Measurements from ENCODE around the gene SPOCD1.
A peak's percentile ranks its signal among the peaks of the same experiment; 100 is the strongest.

SPOCD1 gene

DNA sequence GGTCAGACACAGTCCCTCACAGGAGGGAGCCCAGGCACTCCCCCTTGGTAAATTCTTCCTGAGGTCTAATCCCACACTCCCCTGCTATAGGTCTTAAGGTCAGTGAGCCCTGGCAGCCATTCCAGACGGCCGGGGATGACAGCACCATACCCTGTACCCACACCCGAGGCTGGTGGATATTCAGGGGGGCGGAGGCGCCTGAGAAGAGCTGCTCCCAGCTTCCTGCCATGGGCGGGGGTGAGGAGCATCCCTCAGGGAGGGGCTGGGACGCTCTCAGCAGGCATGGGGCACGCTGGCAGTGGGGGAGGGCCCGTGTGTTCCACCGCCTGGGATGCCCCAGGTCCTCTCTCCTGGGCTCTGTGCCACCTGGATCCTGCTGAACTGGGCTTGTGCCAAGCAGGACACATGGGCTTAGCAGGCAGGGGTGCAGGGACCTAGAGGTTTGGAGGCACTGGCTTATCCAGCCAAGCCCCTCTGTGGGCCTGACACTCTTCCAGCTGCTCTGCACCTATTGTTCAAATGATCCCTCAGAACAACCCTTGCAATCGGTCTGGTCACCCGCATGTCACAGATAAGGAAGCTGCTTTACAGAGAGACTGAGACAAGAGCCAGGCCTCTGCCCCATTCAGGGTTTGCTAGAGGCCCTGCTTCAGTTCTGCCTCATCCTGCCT is 46.0 kb downstream of the SPOCD1 start:
- no peak for DNase-seq

DNA sequence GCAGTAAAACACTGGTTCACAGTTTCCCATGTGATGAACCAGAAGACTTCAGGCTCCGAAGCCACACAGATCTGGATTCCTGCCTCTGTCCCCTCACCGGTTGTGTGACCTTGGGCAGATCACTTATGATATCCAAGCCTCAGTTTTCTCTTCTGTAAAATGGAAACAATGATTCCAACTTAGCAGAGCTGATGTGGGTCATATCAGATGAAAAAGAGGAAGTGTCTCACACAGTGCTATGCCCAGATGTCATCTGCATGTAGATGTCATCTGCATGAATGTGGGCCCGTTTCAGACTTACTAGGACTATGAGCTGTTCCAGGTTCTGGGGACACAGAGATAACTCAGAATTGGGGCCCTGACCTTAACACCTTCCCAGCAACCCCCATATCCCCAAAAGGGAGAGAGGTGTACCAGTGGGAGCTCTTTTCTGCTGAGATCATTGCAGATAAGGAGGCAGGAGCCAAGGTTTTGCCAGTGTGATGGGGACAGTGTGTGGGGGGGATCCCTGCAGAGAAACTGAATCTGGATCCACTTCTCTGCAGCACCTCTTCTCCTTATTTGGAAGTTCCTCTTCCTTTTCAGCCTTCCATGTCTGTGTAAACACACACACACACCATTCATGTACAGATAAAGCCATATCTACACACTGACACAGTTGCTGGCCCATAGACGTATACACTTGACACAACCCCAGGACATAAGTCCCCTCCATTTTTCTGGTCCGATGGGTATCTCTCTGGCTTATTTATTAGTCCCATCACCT is 46.7 kb downstream of the SPOCD1 start:
- DNase-seq, result peak; percentile 57

DNA sequence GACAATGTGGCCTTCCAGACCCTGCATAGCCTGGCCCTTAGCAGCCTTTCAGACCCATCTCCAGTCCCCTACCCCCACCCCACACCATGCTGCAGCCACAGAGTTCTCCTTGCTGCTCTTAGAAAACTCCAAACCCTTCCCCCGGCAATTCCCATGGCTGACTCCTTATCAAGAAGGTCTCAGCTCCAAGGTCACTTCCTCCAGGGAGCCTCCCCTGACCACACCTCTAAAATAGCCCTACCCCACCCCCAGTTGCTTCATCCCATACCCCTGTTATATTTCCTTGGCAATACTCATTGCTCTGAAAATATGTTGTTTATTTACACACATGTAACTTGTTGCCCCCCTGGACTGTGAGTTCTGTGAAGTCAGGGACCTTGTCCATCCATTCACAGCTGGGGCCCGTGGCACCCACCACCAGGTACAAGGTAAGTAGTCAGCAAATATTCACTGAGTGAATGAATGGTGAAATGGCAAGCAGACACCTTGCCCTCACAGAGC is 47.4 kb downstream of the SPOCD1 start:
- DNase-seq, result no peak

DNA sequence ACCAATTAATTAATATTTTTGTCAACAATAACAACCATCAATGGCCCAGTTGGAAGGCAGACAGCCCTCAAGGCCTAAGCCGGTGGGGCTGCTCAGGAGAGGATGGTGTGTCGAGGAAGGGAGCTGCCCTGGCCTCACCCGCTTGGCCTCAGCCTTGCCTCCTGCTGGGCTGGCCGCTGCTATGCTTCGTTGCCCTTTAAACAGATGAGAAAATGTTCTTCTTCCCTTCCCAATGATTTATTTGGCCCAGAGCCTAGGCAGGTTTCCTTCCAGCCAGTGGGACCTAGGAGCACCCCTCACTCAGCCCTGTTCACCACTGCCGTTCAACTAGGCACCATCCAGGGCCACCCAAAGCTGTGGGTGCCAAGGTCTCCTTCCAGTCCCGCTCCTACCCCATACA is 48.6 kb downstream of the SPOCD1 start:
- no peak for DNase-seq

DNA sequence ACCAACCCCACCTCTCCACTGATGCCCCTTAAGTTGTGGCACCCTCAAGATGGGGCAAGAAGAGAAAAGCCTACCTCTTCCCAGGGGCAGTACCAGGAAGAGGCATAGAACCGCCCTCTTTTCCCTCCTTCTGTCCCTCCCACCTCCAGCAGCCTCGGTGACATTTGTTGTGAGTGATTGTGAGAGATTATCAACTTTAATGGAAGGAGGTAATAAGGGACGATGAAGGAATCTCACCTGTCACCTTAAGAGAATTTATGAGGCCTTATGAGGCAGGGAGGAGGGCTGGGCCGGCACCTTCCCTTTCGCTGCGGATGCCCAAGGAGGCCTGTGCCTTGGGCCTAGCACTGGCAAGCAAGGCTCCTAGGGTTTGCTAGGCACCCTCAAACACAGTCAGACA is 50.3 kb downstream of the SPOCD1 start:
- no peak for DNase-seq

DNA sequence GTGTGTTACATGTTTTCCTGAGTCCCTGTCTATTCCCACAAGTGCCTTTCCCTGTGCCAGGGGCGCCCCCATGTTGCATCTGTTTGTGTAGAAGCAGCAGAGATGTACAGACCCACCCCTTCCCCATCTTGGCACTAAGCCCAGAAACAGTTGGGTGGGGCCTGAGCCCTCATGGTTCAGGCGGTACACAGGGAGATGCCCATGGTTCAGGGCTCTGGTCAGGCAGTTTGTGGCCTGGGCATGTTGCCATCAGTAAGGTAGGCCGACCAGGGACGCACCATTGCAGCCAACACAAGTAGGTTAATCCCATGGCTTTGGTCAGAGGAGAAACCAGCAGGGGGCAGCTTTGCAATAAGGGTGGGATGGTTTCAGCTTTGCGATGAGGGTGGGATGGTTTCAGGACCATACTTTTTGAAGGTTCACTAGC is 50.8 kb downstream of the SPOCD1 start:
- no peak for DNase-seq

DNA sequence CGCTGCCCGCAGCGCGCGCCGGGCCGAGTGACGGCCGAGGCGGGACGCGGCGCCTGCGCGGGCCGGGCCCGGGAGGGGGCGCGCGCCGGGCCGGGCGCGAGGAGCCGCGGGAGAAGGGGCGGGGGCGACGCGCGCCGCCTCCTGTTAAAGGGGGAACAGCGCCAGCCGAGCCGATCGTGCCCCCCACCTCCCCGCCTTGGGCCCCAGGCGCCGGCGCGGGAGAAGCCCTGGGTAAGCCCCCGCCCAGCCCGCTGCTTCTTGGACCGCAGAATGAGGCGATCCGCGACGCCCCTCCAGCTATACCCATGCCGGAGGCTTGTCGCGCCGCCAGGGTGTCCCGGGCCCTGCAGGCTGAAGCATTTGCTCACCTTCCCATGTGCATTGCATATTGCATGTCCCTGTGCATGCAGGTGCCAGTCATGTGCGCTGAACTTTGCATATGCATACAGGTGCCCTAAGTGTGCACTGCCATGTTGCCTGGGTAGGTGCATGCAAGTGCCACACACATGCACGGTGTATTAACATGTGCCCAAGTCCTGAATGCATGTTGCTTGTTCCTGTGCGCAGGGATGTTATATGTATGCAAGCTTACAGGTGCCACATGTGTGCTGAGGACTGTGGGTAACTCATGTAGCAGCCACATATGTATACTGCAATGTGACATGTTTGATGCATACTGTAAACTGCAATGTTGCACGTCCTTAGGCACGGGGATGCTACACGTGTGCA is 51.3 kb downstream of the SPOCD1 start, which contains the start of gene ADGRB2:
TSS of gene ADGRB2 (minus strand) at position 29 of the 729 bp plus-strand sequence. CDS start 7,119 bp downstream, outside the sequence.
- DNase-seq, result no peak

DNA sequence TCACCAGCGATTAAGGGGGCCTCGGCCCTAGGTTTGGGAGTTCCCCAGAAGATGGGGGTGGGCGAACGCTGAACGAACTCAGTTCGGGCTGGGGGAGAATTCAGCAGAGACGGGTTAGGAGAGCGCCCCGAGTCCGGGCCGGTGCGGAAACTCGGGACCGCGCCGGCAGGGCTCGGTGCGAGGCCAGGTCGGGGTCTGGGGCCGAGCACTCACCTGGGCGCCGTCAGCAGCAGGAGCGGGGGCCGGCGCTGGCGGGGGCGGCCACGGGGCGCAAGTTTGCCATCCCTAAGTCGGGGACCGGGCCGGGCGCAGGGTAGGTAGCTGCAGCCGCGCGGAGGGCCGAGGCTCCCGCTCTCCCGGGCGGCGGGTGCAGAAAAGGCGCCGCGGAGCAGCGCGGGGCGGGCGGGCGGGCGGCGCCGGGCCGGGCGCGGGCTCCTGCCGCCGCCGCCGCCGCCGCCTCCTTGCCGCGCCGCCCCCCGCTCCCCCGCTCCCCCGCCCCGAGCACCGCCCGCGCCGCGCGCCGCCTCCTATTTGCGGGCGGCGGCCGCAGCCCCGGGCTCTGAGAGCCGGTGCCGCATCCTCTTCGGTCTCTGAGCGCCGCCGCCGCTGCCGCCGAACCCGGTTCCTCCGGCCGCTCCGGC is 52.0 kb downstream of the SPOCD1 start:
- DNase-seq, result no peak

DNA sequence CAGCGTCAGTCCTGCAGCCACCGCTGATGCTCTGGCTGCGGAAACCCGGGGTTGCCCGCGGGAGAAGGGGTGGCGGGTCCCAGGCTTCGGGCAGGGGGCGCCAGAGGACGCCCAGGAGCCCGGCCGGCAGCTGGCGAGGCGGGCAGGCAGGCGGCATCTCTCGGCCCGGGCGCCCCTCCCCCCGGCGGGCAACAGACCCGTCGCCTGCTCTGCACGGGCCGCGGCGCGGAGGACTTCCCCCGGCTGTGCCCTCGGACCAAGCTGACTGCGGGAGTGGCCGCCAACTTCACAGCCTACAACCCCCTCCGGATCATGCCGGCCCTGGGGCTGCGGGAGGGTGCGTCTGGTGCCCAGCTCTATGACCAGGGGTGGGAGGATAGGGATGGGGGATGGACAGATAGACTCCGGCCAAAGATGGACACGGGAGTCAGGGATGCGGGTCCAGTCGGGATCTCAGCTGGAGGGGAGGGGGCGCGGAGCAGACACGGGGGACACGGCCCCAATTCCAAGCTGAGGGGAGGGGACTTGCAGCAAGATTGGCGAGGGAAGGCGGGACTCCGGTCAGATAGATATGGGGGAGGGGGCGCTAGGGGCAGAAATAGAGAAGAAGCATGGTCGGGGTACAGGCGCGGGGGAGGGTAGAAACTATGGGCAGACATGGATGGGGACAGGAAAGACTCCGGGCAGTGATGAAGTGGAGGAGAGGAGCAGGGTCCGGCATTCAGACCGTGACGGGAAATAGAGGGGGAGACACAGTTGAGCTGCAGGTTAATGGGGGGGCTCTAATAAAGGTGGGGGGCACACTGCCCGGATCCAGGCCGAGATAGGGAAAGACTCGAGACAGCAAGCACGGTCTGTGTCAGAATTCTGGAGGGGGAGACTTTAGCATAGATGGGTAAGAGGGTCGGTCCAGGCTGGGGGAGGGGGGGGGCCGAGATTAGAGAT is 52.8 kb downstream of the SPOCD1 start:
- DNase-seq, result peak; percentile 64

DNA sequence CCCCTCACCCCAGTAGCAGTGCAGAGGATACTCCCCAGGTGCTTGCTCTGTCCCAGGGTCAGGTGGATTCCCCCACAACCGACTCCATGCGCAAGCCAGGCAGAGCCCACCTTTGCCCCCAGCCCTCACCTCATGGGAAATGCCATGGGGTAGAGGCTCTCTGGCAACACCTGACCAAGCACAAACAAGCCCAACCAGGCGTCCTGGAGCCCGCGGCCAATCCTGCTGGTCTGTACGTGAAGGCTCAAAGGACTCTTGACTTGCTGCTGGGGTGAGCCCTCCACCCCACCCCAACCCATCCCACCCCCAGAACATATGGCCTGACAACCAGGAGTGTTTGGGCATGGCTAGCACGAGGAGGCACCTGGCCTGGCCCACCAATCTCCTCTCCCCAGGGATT is 53.5 kb downstream of the SPOCD1 start:
- no peak for DNase-seq

DNA sequence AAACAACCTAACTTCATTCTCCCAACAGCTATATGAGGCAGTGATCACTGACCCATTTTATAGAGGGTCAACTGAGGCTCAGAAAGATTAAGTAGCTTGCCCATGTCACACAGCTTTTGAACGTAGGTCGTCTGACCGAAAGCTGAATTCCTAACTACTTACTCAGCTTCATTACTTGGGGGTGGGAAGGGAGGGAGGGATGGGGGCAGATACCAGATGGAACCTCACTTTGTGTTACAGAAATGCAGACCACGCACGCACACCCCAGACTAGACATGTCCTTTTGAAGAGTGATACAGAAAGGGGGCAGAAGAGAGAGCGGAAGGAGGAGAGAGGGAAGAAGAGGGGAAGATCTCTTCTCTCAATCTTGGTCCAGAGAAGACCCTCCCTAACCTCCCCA is 53.9 kb downstream of the SPOCD1 start:
- DNase-seq, result no peak

DNA sequence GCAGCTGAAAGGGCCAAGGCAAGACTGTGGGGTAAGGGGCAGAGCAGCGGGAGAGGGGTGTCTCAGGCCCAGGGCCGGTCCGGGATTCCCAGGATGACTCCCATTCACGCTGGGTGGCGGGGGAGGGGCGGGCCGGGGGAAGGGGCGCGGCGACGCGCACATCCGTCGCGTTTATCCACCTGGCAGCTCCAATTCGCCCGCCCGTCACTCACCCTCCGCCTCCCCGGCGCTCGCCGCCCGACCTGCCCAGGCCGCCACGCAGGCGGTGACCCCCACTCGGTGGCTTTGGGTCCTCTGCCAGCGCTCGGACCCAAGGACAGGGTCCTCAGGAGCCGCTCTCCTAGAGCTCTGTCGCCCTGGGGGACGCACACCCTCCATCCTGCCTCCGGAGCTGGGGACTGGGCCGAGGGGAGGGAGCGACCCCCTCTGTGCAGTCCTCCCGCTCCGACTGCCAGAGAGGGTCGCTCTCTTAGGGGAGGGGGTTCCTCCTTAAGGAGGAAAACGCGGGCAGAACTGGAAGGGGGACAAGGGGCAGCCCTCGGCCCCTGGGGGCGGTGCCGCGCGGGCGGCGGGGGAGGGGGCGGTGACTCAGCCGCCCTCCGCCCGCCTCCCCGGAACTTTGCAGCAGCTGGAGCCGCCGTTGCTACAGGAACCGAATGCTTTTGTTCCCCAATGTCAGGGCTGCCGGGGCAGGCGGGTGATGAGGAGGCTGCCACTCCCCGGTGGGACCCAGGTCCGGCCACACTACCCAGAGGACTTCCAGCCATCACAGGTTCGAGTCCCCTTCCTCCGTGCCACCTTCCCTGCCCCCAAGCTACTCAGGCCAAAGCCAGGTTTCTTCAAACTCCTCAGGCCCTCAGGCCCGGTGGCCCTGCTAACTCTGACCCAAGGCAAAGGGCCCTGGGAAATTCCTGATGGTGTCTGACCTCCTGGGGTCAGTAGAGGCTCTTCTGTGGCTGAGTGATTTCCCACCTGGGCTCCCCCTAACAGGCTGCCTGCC is 55.1 kb downstream of the SPOCD1 start:
- DNase-seq, result peak; percentile 51

DNA sequence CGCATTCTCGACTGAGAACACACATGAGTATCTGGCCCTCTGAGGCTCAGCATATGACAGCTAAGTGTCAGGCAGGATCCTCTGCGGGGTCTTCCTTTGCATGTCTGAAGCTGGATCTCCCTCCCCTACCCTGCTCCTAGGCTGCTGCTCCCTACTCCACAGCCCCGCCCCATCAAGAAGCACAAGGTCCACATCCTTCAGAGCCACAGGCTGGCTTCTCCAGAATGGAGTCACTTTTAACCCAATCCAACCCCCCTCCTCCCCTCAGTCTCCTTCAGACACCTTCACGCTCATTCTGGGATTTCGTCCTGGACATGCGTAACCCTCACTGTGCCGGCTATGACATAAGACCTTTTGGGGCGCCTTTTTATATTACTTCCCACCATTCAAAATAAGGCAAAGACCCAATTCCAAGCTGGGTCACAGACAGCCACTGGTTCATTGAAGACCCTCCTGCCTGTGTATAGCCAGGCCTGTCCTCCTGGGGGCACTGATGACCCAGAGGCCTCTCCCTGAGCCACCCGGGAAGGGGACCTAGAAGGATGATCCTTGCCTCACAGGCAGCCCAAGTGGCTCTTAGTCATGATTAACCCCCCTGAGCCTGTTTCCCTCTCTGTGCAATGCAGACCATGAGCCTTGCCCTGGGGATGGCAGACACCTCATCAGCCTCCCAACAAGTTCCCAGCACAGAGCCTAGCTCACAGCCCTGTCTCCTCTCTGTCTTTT is 56.4 kb downstream of the SPOCD1 start:
- DNase-seq, result no peak

DNA sequence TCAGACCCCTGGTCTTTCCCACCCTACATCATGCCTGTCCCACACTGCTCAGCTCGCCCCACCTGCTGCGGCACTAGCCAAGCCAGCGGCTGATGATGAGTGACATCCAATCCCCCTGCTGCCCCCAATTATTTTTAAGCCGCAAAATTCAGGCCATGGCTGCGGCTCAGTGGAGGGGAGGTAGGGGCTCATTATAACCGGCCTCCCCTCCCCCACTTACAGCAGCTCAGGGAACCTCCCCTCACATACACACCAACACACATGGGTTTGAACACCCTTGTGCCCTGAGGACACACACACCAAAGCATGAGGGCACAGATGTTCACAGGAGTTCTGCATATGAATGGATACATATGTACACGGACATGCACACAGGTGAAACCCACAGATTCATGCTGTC is 57.0 kb downstream of the SPOCD1 start:
- no peak for DNase-seq

DNA sequence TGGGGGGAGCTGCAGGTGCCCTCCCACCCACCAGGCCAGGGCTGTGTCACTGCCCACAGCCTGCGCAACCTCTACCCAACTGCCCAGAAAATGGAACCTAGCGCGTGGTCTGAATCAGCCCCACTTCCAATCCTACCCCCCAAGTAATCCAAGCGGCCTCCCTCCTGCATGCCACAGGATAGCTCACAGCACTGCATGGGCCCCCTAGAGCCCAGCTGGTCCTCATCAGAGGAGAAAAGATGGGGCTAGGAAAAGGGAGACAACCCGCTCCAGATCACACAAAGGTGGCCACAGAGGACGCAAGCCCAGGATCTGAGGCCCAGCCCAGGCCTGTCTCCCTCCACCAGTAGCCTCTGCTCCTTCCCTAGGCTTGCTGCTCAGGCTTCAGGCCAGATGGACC is 57.8 kb downstream of the SPOCD1 start:
- no peak for DNase-seq

DNA sequence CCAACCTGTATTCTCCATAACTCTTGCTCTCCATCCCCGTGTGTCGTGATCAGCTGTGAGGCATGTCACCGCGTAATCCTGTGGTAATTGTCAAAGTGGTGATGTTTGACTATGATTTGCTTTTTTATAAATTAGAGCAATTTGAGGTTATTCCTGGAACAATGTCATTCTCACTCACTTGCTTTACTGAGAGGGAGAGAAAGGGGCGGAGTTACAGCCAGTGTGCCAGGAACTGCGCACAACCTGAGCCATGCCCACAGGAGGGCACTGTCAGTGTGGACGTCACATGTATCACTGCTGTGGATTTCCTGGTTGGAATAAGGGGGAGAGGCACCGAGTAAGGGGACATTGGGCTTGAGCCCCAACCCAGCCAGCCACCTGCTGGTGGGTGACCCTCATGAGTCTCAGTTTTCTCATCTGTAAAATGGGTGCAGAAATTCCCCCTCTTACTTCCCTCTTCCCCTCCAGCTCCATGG is 58.6 kb downstream of the SPOCD1 start:
- DNase-seq, result no peak

DNA sequence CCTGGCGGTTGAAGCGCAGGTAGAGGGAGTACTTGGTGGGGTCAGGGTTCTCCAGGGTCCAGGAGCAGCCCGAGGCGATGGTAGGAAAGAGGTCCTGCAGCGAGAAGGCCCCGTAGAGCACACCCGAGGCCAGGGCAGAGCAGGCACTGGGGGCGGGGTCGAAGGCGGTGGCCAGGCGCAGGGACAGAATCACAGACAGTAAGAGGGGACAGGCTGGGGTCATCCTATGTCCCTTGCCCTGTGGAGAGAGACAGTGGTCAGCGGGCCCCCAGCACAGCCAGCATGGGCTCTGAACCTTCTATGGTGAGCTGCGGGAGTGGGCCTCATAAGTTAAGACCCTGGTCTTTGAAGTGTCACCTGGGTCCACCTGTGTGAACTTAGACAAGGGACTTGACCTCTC is 59.2 kb downstream of the SPOCD1 start:
- DNase-seq, result no peak

DNA sequence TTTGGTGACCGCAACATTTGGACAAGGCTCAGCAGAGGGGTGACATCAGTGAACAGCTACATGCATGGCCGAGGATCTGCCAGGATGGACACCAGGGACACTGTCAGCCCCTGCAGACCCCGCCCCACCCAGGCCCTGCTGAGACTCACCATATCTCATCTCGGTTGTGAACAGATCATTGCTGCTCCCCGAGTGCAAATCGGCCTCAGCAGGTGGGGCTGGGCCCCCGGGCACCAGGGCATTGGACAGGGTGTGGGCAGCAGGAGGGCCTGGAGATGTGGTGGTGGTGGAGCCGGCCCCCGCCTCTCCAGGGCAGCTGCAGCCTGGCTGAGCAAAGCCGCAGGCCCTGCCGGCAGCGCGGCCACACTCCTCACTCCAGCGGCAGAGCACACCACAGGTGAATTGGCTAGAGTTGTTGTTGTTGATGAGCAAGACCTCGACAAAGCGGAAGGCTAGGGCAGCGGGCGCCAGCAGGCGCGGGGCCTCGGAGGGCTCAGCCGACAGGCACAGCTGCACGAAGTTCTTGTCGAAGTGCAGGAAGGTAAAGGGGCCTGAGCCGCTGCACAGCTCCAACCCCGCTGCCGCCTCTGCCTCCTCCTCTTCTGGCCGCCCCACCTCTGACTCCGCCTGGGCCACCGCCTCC is 59.9 kb downstream of the SPOCD1 start:
- no peak for DNase-seq

DNA sequence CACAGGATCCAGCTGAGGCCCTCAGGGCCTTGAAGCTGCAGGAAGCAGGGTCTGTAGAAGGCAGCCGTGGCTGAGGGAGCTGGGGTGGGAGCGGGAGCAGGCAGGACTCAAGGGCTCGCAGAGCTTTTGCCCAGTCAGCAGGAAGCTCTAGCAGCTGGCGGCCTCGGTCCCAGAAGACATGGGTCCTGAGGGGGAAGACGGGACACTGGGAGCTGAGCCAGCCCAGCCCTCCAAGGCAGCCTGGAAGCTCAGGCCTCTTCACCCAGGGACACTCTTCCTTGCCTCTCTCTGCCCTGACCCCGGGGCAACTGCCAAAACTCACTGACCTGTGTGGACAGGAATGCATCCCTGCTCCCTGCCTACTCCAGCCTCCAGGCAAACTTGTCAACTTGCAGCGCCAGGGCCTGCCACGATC is 60.6 kb downstream of the SPOCD1 start:
- DNase-seq, result no peak

Measured in stimulated activated CD4-positive, alpha-beta T cell treated with anti-CD3 and anti-CD28 coated beads, Interleukin-1b, Interleukin-23, amount 100 ng/mL, for 48 hours (primary cell).